HG03095 (cell line): ENCODE results near the gene PRKG1.

Source experiments
- ATAC-seq: cut with Tn5 transposase; IDR thresholded peaks from one replicate; pipeline ENCODE4 v1.9.1; 2021; ENCODE audit warnings: moderate library complexity; ENCODE audit not compliant: unreplicated experiment

PRKG1 gene

DNA sequence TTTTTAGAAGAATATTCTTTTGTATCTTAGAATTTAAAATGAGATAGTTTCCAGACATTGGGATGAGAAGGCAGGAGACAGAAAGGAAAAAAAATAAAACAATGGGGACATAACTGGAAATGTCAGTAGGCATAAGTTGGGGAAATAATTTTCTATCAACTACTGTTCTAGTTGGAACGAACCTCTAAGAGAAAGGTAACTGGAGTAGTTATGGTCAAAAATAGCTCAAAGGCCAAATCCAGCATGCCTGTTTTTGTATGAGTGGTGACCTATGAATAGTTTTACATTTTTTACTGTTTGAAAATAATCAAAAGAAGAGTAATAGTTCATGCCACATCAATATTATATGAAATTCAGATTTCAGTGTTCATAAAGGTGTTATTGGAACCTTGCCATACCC lies 877.3 kb downstream of the PRKG1 start:
- no peak for ATAC-seq

DNA sequence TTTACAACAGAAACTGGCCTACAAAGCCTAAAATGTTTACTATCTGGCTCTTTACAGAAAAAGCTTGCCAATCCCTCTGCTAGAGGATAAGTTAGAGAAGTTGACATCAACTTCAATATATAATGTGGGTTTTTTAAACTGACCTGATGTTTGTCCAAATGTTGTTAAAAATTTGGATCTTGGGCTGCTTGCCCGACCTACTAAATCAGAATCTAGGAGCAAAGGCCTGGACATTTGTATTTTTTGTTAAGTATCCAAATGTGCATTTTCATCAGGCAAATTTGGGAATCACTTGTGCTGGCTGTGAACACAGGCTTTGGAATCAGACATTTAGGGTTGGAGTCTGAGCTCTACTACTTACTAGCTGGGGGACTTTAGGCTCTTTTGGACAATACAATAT lies 877.8 kb downstream of the PRKG1 start:
- ATAC-seq = no peak

DNA sequence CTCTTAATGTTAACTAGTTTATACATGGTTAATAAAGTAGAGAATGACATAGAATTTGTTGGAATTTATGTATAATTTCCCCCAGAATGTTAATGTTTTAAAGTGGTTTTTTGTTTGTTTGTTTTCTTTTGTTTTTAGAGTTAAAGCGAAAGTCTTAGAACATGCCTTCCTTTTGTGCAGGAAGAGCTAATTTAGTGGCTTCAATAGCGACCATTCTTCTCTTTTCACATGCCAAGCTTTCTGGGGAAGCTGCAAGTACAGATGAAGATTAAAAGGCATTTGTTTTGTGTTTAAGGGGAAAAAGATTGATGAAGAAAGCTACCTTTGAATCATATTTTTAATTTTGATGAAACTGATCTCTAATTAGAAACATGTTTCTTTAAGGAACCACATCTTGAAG lies 881.4 kb downstream of the PRKG1 start:
- ATAC-seq = no peak

DNA sequence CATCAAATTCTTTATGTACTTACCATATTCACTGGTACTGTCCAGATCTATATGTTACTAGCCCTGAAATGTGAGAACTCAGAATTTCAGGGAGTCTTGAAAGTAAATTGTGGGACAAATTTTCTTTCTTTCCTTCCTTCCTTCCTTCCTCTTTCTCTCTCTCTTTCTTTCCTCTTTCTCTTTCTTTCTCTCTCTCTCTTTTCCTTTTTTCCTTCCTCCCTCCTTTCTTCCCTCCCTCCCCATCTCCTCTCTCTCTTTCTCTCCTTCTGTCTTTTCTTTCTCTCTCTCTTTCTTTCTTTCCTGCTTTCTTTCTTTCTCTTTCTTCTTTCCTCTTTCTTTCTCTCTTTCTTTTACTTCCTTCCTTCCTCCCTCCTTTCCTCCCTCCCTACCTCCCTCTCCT lies 882.5 kb downstream of the PRKG1 start:
- ATAC-seq = no peak

DNA sequence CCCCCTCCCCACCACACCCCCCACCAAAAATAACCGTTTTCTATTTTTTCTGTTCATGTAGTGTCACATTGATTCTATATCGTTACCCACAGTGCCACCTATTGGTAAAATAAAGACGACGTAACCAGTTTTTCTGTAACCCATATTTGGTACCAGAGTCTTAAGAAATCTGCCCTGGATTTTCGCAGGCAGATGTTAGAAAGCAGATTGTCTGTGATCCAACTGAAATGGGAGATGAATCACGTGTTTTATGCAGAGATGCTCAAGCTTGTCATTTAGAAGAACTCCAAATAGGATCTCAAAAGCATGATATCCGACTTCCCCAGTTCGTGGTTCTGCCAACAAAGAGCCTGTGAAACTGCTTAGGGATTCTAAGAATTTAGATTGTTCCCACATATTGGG lies 886.2 kb downstream of the PRKG1 start:
- peak; percentile 66 for ATAC-seq

DNA sequence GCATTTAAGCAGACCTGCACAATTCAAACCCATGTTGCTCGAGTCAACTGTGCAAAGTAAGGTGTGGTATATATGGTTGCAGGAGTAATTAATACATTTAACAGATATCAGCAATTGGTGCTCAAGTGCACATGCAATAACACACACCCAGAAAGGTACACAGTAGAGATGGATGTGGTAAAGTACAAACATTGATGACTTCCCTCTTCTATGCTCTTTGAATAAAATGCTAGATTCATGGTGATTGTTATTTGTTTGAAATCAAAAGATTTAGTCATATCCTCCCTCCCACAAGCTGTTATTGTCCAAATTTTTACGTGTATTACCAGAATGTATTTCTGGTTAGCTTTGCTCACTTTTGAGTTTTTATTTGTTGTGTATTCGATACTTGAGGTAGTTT lies 887.1 kb downstream of the PRKG1 start:
- ATAC-seq = no peak

DNA sequence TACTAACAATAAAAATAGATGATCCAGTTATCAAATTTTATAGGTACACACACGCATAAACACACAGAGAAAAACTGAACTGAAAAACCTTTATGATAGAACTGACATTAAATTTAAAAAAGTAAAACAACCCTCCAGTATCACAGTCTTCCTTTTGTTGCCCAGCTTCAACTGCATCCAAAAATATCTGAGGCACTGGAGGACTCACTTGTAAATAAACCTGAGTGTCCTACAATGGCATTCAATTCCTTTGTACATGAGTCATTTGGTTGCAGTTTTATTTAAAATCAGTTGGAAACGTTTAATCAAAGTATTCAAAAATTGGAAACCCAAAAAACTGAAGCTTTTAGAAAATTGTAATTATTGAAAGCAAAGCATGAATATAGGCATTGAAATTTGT lies 890.3 kb downstream of the PRKG1 start:
- no peak for ATAC-seq

DNA sequence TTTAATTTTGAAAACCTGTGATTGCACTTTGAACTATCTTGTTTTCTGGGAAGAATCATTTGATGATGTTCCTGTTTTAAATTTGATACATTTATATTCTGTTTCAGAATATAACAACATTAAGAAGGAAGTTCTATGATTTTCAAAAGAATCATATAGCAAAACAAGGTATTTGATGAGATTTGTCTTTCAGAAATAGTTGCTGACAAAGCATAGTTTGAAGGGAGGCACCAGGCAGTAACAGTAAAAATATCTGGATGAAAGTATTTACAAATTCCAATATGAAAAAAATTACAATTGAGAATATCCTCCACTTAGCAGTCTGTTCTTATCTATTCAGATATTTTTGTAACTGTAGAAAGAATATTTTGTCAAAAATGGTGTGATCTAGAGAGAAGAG lies 891.2 kb downstream of the PRKG1 start:
- no peak for ATAC-seq

DNA sequence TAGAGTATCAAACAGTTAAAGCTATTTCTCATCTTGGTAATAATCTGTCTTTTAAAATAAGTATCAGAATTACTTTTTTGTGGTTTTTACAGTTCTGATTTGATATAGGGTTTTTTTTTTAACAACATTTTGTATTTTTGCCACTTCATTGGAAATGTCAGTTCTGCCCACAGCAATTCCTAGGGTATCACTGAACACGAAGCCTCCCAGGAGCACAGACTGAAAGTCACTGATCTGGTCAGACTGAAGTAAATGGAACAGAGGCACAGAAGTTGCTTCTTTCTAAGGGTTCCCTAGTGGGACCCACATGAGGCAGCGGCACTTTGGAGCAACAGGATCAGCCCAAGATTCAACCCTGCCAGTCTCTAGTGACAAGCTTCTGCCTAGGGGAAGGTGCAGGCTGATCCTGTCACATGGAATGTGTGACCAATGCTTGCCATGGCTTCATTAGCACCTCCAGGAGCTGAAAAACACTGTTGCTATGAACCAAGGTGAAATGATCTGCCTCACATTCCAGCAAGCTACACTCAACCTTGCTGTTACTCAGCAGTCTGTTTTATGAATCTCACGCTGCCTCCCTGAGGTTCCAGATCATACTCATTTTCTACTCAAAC lies 898.6 kb downstream of the PRKG1 start:
- ATAC-seq = no peak

DNA sequence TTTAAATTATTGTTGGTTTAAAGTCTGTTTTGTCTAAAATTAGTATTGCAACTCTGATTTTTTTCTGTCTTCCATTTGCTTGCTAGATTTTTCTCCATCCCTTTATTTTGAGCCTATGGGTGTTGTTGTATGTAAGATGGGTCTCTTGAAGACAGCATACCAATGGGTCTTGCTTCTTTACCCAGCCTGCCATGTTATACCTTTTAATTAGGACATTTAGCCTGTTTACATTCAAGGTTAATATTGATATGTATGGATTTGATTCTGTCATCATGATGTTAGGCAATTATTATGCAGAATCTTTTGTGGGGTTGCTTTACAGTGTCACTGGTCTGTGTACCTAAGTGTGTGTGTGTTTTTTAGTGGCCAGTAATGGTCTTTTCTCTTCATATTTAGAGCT lies 906.5 kb downstream of the PRKG1 start:
- no peak for ATAC-seq

DNA sequence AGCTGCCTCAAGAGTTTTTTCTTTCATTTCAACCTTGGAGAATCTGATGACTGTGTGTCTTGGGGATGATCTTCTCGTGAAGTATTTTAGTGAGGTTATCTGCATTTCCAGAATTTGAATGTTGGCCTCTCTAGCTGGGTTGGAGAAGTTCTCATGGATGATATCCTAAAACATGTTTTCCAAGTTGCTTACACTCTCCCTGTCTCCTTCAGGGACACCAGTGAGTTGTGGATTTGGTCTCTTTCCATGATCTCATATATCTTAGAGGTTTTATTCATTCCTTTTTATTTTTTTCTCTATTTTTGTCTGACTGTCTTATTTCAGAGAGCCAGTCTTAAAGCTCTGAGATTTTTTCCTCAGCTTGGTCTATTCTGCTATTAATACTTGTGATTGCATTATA lies 907.4 kb downstream of the PRKG1 start:
- no peak for ATAC-seq

DNA sequence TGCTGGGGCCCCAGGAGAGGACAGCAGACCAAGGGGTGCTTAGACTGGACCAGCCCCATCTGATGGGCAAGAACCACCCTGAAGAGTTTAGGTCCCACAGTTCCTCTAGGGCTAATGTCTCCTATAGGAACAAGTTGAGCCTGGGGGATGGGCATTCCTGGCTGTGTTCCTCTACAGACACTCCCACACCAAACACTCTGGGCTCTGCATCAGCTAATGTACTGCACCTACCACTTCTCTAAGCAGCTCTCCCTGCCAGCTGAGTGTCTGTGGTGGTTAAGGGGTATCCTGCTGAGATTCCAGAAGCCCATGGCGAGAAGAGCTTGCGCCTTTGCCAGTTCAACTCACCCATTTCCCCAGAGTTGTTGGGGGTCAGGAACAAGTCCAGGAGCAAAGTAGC lies 909.2 kb downstream of the PRKG1 start:
- no peak for ATAC-seq

DNA sequence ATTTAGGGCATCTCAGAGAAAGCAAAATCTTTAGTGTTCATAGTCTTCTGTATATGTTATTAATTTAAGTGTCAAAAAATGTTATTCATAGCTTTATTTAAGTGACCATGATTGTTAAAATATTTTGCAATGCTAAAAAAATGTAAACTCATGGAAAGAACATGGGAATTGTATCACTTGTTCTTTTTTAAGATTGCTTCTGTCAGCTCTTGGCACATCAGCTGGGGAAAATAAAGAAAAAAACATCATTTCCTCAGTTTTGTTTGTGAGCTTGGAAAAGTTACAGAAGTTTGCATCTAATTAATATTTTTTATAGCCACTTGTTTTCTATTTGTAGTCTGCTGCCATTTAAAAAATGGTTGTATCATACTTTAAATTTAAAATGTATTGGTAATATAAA lies 911.0 kb downstream of the PRKG1 start:
- ATAC-seq = no peak

DNA sequence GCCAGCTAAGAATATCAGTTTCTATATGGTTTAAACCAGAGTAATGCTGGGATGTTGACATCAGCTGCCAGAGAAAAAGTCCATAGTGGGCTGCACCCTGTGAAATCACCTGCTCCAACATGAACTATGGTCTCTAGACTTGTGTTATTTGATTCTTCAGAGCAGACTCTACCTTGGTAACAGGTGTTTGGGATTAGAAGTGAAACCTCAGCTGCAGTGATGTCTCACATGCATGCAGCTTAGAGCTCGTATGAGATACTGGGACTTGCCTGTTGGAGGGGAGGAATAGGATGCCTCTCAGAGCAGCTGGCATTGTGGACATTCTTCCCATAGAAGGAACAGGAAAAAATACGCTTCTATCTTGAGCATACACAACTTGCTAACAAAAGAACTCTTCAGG lies 912.2 kb downstream of the PRKG1 start:
- ATAC-seq = no peak

DNA sequence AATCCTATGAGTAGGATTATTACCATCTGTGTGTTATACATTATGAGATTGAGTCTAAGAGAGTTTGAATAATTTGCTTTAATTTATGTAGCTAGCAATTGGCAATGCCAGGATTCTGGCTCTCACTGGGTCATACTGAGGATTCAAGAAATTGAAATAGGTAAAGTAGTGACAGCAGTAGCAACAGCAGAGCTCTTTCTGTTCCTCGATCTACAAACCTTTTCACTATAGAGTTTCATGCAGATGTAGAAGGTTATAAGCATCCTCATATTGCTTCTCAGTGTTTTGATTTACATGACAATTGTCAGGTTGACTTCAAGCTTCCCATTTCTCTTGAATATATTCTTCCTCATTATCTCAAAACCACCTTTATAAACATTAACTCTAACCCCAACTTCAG lies 919.2 kb downstream of the PRKG1 start:
- no peak for ATAC-seq

DNA sequence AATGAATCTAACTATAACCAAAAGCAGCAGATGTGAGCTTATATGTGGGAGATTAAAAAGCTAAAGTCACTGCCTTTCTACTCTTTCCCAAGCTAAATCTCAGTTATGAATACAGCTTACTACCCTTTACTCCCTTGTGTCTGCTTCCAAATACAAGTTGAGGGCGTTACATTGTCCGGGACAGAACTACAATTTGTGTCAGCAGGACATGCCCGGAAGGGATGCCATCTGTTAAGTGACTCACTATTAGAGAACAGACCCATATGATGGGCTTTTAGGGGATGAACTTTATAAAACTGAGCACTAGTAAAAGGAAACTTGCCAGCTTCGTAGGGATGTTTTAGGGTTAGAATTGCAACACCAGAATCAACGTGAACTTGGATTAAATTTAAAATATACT lies 924.8 kb downstream of the PRKG1 start:
- ATAC-seq = no peak

DNA sequence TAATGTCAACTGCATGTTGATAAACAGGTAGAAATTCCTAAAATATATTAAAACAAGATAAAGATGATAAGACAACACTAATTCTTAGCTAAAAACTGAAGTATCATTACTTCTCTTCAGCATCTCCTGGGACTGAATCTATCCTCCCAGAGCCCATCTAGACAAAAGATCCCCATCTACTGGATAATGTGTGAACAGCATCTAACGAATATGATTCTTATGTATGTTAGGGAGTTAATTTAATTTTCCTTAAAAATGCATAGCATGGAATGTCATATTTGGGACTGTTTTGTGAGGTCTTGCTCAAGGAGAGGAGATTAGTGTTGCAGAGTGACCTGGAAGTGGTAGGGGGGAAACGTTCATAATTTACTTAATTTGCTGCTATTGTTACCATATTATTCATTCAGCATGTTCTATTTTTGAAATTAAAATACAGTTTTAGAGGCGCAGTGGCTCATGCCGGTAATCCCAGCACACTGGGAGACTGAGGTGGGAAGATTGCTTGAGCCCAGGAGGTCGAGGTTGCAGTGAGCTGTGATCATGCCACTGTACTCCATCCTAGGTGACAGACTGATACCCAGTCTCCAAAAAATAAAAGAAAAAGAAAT lies 930.2 kb downstream of the PRKG1 start:
- ATAC-seq = peak; percentile 60

DNA sequence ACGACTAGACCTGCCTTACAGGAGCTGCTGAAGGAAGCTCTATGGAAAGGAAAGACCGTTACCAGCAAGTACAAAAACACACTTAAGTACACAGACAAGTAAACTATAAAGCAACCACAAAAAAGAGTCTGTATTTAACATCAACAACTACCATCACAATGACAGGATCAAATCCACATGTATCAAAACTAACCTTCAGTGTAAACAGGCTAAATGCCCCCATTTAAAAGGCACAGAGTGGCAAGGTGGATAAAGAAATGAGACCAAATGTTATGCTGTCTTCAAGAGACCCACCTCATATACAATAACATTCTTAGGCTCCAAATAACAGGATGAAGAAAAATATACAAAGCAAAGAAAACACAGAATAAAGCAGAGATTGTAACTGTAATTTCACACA lies 932.8 kb downstream of the PRKG1 start:
- no peak for ATAC-seq

DNA sequence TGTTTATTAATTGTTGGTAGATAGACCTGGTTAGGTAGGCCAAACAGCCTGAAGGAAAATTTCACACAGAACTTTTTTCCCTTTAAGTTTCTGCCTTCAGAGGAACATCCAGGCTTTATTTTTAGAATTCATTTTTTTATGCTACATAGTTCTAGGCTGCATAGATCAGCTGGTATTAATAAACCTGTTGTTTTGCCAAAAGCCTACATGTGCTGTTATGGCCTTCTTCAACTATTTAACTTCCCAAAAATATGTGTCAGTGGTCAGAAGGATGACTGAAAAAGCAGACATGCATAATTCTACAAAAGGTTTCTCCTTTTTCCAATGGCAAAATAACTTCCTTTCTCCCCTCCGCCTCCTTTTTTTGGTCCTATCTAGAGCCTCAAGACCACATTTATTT lies 936.8 kb downstream of the PRKG1 start:
- no peak for ATAC-seq

DNA sequence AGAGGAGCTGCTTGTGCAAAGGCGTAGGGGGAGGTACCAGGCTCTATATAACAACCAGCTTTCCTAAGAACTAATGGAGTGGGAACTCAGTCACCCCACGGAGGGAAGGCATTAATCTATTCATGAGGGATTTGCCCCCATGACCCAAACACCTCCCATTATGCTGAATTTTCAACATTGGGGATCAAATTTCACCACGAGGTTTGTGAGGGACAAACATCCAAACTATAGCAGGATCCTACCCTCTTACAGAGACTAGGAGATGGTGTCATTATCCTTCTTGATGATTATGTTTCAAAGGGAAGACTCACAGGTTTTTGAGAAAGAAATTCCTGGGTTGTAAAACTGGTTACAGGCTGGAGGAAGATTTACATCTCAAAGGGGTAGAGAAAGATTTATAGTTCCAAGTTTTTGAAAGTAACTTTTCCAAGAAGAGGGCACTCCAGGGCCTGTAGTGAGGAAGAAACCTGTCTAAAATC lies 944.8 kb downstream of the PRKG1 start:
- no peak for ATAC-seq

DNA sequence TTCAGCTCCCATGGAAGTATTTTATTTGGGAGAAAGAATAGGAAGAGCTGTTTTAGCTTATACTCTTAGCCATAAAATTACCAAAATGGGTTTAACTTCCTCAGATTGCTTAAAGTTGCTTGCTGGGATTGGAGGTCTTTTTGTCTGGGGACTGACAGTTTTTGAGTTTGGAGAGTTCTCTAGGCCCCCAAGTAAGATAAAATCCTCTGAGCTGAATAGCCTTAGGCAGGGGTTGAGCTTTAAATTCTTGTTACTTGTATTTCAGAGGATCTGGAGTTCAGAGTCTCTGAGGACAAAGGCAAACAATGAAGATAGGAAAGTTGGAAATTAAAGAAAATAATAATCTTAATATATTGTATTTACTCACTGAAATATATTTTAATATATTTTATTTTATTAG lies 945.4 kb downstream of the PRKG1 start:
- ATAC-seq = no peak

DNA sequence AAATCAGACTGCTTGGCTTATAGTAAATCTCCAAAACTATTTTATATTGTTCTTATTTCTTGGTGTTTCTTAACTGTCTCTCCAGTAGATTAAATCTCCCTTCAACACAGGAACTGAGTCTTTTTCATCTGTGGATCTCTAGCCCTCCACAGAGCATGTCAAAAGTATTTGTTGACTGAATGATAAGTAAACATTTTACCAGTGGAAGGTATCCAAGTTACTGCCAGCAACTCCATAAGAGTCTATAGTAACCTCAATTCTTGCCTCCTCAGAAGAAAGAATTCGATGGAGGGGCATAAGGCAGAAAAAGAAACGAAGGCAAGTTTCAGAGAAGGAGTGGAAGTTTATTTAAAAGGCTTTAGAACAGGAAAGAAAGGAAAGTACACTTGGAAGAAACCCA lies 945.9 kb downstream of the PRKG1 start:
- no peak for ATAC-seq

DNA sequence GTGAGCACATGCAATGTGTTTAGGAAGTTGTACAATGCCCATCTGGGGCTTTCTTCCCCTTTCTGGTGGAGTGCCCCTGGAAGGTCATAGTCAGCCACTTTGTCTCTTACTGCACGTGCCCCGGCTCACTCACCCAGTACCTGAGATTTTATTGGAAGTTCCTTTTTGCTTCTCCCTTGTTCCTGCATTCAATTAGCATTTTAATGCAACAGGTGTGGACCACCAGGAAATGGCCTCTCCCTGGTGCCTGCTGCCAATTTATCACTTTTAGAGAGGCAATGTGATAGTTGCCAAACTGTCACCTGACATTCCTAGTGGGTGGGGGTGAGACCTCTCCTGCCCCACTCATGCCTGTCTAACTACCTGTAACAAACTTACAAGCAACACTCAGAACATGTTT lies 946.4 kb downstream of the PRKG1 start:
- ATAC-seq = no peak
